ENCODE measurements around the gene POGK.

DNA sequence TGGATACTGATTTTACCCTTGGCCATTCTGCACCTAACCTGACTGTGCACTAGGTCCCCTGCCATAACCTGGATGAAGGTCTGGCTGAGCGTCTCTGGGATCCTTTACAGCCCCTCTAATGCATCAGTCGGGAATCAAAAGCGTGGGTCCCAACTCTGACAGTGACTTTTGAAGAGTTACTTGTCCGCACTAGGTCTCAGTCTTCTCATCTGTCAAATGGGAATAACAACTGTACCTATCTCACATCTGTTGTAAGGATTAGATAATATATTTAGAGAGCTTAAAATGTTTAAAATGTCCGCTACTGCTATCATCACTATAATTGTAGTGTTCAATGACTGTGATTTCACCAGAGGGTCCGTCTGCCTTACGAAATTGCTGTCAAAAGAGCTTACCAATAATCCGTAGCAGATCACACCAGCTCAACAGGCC, 36.0 kb downstream of the POGK start:
- no peak for TF ChIP-seq EZH2phosphoT487 (IDR thresholded peaks at IDR 0.05; ENCODE audit: low read depth)
- TF ChIP-seq, protein P1, sequence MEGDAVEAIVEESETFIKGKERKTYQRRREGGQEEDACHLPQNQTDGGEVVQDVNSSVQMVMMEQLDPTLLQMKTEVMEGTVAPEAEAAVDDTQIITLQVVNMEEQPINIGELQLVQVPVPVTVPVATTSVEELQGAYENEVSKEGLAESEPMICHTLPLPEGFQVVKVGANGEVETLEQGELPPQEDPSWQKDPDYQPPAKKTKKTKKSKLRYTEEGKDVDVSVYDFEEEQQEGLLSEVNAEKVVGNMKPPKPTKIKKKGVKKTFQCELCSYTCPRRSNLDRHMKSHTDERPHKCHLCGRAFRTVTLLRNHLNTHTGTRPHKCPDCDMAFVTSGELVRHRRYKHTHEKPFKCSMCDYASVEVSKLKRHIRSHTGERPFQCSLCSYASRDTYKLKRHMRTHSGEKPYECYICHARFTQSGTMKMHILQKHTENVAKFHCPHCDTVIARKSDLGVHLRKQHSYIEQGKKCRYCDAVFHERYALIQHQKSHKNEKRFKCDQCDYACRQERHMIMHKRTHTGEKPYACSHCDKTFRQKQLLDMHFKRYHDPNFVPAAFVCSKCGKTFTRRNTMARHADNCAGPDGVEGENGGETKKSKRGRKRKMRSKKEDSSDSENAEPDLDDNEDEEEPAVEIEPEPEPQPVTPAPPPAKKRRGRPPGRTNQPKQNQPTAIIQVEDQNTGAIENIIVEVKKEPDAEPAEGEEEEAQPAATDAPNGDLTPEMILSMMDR (IDR thresholded peaks at IDR 0.05; ENCODE audit: low read depth, low read length) = no peak

Measured in OCI-LY3 (cell line).